Uterus (tissue), 2 donors: Measurements from ENCODE around the gene NGF.

ENCODE experiments used
- CTCF ChIP-seq, 4 experiments: fragments of 200-600 bp in 2 of 4; fragments of 450-650 bp in 2 of 4; sonication (generic) in 2 of 4; IDR thresholded peaks; one replicate each; pipeline ENCODE4 v1.5.1; 2016 to 2019; ENCODE audit warnings: antibody characterized with exemption in 4 of 4, mild to moderate bottlenecking in 2 of 4, moderate library complexity in 1 of 4
- POLR2A ChIP-seq, 2 donors: fragments of 450-650 bp; IDR thresholded peaks; one replicate each; pipeline ENCODE4 v1.6.1; 2016; ENCODE audit warnings: antibody characterized with exemption in 2 of 2, mild to moderate bottlenecking in 1 of 2, moderate library complexity in 1 of 2

DNA sequence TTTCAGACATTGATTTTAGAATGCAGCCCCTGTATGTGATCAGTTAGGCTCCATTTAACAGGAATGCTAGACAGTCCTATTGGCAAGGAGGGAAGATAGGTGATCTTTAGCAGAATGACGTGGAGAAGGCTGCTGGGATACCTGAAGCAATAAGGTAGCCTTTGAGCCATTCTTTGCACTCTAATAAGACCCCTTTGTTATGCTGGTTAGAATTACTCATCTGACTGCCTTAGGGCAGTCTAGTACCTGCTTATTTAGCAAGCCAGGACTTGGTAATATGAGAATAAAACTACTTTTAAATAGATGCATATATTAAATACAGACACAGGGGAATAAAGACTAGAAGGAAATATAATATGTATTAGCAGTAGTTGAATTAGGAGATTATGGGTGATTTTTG, 29.1 kb downstream of the NGF start:
- TF ChIP-seq CTCF (IDR thresholded peaks at IDR 0.05) = no peak
- no peak for TF ChIP-seq POLR2A (IDR thresholded peaks at IDR 0.05)
